ENCODE results near the gene PECR. TPM values are rescaled to one million over a fixed set of nuclear protein-coding genes. Genes with fewer than 3 reads are reported as not detected.

Gene PECR
- total and polyA plus RNA-seq, 2 of the 4 experiments (the other 2 are of a cell fraction) = 11.4 to 17.7 TPM

DNA sequence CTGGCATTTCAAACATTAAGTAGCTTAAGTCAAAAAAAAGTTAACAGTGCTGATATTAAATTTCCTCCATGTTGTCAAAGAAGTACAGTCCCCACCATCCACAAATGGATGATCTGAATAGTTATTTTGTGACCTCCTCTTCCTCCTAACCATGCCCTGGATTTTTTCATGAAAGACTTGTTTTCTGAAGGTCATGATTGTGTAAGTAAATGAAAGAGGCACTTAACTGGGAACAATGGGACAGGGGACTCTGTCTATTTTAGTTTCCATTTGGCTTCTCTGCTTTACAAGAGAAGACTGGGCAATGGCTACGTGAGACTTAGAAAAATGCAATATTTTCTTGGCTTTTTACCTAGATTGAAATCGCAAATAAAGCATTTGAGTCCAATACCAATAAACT is 32.2 kb downstream of the PECR start:
- Histone ChIP-seq H3K27me3 (ENCODE audit: control insufficient read depth, insufficient read depth, low read length) (no peaks in the 10 kb centered on the region), H2BK20ac (ENCODE audit: low read depth, low read length) (no peak overlapping the region), H3K4me1 (ENCODE audit: control insufficient read depth, insufficient read depth, low read length) (no peaks in the 10 kb centered on the region), H3K14ac (replicated peaks; ENCODE audit: low read depth, low read length) (no peak overlapping the region), H2BK15ac (ENCODE audit: low read depth, low read length) (no peak overlapping the region), H3K9ac (ENCODE audit: low read depth, low read length) (no peak overlapping the region), H3K27ac (ENCODE audit: insufficient read depth, low read length) (no peak overlapping the region), H3K4ac (ENCODE audit: low read depth, low read length) (no peak overlapping the region), H3K56ac (ENCODE audit: extremely low read depth, insufficient read depth, low read length) (no peak overlapping the region), H4K91ac (ENCODE audit: insufficient read depth, low read depth, low read length) (no peak overlapping the region), H4K20me1 (ENCODE audit: insufficient read depth, low read length) (no peaks in the 10 kb centered on the region), H4K5ac (ENCODE audit: low read depth, low read length) (no peak overlapping the region), H3K9me3 (ENCODE audit: control insufficient read depth, insufficient read depth, low read length) (no peaks in the 10 kb centered on the region), H3K23ac (ENCODE audit: low read depth, low read length) (no peak overlapping the region), H2AFZ (replicated peaks; ENCODE audit: low read length, poor library complexity) (no peak overlapping the region), H2BK5ac (ENCODE audit: low read depth, low read length, poor library complexity, severe bottlenecking) (no peak overlapping the region), H3K18ac (ENCODE audit: low read depth, low read length) (no peak overlapping the region), H3K4me2 (ENCODE audit: low read depth, low read length) (no peak overlapping the region), H3K79me1 (ENCODE audit: low read depth in 1 of 2, low read length in 2 of 2) (no peaks in the 10 kb centered on the region), H3K4me3 (ENCODE audit: insufficient read depth, low read depth, low read length) (no peak overlapping the region), H3K9me1 (ENCODE audit: insufficient read depth, low read length) (0 out of 2 replicates have a peak, but pooled peaks cover 4% of the 10 kb centered on the region), H2AK9ac (replicated peaks; ENCODE audit: low read depth, low read length, poor library complexity) (no peak overlapping the region), H4K8ac (ENCODE audit: low read depth in 2 of 2, low read length in 2 of 2) (no peak overlapping the region), H2BK120ac (ENCODE audit: low read depth, low read length) (no peak overlapping the region), H2AK5ac (ENCODE audit: low read depth, low read length) (no peak overlapping the region), H3K36me3 (ENCODE audit: control insufficient read depth, insufficient read depth, low read length) (0 out of 2 replicates have a peak, but pooled peaks cover 2% of the 10 kb centered on the region)
- ATAC-seq (ENCODE audit: low read depth) (no peak), DNase-seq (no peak)
- intact Hi-C loops (cut with micrococcal nuclease) = no loop called here
- no CpG with 5 or more reads among the region's 2 CpGs for WGBS, 2 experiments (ENCODE audit: extremely low coverage in 2 of 2, insufficient read length in 1 of 2)
- no TSS peak for BruUV-seq (replicated peaks)
- ChIA-PET CTCF (no interaction called here), POLR2A (ENCODE audit: unreplicated experiment) (no interaction called here)
- in situ Hi-C loops (cut with MboI; ENCODE audit: low sequenced_read_pairs) = no loop called here
- TF ChIP-seq MAZ (IDR thresholded peaks at IDR 0.05; ENCODE audit: borderline replicate concordance, low read depth, low read length) (no peak), MXI1 (IDR thresholded peaks at IDR 0.05; ENCODE audit: borderline replicate concordance, low read depth, low read length) (no peak), MAFK (IDR thresholded peaks at IDR 0.05; ENCODE audit: low read depth, low read length) (no peak), RFX5 (IDR thresholded peaks at IDR 0.05; ENCODE audit: low read depth, low read length) (no peak)
- dilution Hi-C loops (cut with HindIII; ENCODE audit: low sequenced_read_pairs, unreplicated experiment) = no loop called here

Measured in IMR-90 (cell line).